B cell (primary cell): ENCODE measurements around the gene CAMTA1. TPM values are rescaled to one million over a fixed set of nuclear protein-coding genes. Genes with fewer than 3 reads are reported as not detected.

ENCODE experiments used
- ATAC-seq: fragments of 200-7000 bp; cut with Tn5 transposase; one replicate; pipeline ENCODE4 v1.10.0; 2021; ENCODE audit warnings: low read depth, mild to moderate bottlenecking, moderate number of reproducible peaks, moderate library complexity
- CTCF ChIA-PET: fragments of 350-600 bp; sonication (Branson Sonifier 250); formaldehyde crosslinking; loops from one replicate; lab custom pipeline; 2021; ENCODE audit warnings: antibody characterized with exemption, inconsistent platforms; lab: Charles Lee
- POLR2A ChIA-PET: fragments of 350-600 bp; sonication (Branson Sonifier 250); formaldehyde crosslinking; loops from one replicate; lab custom pipeline; 2021; ENCODE audit warnings: antibody characterized with exemption; lab: Charles Lee
- DNase-seq: peaks from one replicate; pipeline ENCODE4 v3.0.0; 2013
- H2AFZ ChIP-seq: 2 replicates; pipeline ENCODE4 v1.6.1; 2012; ENCODE audit warnings: mild to moderate bottlenecking, low read depth, low read length; ENCODE audit not compliant: insufficient read depth, poor library complexity, severe bottlenecking
- H3K27ac ChIP-seq, 2 donors: 1 replicate in 1 of 2; 2 replicates in 1 of 2; pipeline ENCODE4 v1.5.1; 2012 to 2013; ENCODE audit warnings: low read length in 2 of 2, mild to moderate bottlenecking in 2 of 2, moderate library complexity in 1 of 2
- H3K27me3 ChIP-seq, 4 experiments: fragments of 200-600 bp in 1 of 4; sonication (generic) in 1 of 4; replicated peaks in 1 of 4; 1 replicate in 2 of 4; 2 replicates in 2 of 4; pipeline versions ENCODE4 v1.6.1 to v1.7.0; 2013 to 2016; ENCODE audit warnings: low read length in 3 of 4, mild to moderate bottlenecking in 2 of 4, mixed read lengths in 1 of 4, moderate library complexity in 1 of 4; ENCODE audit not compliant: insufficient read depth in 4 of 4, control insufficient read depth in 3 of 4; ENCODE audit errors: control extremely low read depth in 1 of 4
- H3K36me3 ChIP-seq, 2 experiments: replicated peaks in 1 of 2; 1 replicate in 1 of 2; 2 replicates in 1 of 2; pipeline versions ENCODE4 v1.6.1 to v1.7.1; 2013; ENCODE audit warnings: low read length in 1 of 2; ENCODE audit not compliant: insufficient read depth in 2 of 2, control insufficient read depth in 1 of 2; ENCODE audit errors: control extremely low read depth in 1 of 2, extremely low read depth in 1 of 2
- H3K4me1 ChIP-seq, 2 donors: fragments of 200-600 bp in 1 of 2; sonication (generic) in 1 of 2; 1 replicate in 1 of 2; 2 replicates in 1 of 2; pipeline versions ENCODE4 v1.5.1 to v1.6.1; 2013 to 2017; ENCODE audit warnings: low read length in 2 of 2; ENCODE audit not compliant: control insufficient read depth in 2 of 2, insufficient read depth in 2 of 2
- H3K4me2 ChIP-seq: replicated peaks from 2 replicates; pipeline ENCODE3; 2012; ENCODE audit warnings: mild to moderate bottlenecking, low read depth, low read length; ENCODE audit not compliant: poor library complexity, severe bottlenecking
- H3K4me3 ChIP-seq, 5 experiments: fragments of 200-600 bp in 1 of 5; sonication (generic) in 1 of 5; 1 replicate in 3 of 5; 2 replicates in 2 of 5; pipeline versions ENCODE4 v1.5.1 to v1.7.0; 2011 to 2016; ENCODE audit warnings: low read length in 4 of 5, mild to moderate bottlenecking in 4 of 5, low read depth in 2 of 5, control low read depth in 1 of 5, moderate library complexity in 1 of 5; ENCODE audit not compliant: insufficient read depth in 1 of 5; ENCODE audit errors: control extremely low read depth in 1 of 5, extremely low read depth in 1 of 5
- H3K79me2 ChIP-seq: fragments of 200-600 bp; sonication (generic); one replicate; pipeline ENCODE4 v1.6.0; 2016; ENCODE audit warnings: low read length; ENCODE audit not compliant: control insufficient read depth, insufficient read depth
- H3K9ac ChIP-seq: fragments of 200-600 bp; sonication (generic); 2 replicates; pipeline ENCODE4 v1.6.1; 2017; ENCODE audit warnings: mild to moderate bottlenecking, low read length, moderate library complexity
- H3K9me3 ChIP-seq, 3 donors: one replicate each; pipeline versions ENCODE4 v1.6.1 to v1.7.1; 2013; ENCODE audit warnings: low read length in 2 of 3; ENCODE audit not compliant: control insufficient read depth in 2 of 3, insufficient read depth in 1 of 3; ENCODE audit errors: control extremely low read depth in 1 of 3
- H4K20me1 ChIP-seq: 2 replicates; pipeline ENCODE4 v1.6.0; 2012; ENCODE audit warnings: mild to moderate bottlenecking, low read length; ENCODE audit not compliant: insufficient read depth, control insufficient read depth, poor library complexity, severe bottlenecking
- H3K27ac Mint-ChIP-seq: one replicate; pipeline ENCODE4 v1.8.0; 2021; ENCODE audit warnings: mixed read lengths
- H3K27me3 Mint-ChIP-seq: one replicate; pipeline ENCODE4 v1.8.0; 2021; ENCODE audit warnings: mixed read lengths
- H3K4me1 Mint-ChIP-seq: one replicate; pipeline ENCODE4 v1.8.0; 2021; ENCODE audit warnings: mixed read lengths
- H3K4me3 Mint-ChIP-seq: one replicate; pipeline ENCODE4 v1.8.0; 2021; ENCODE audit warnings: mixed read lengths
- H3K9me3 Mint-ChIP-seq: one replicate; pipeline ENCODE4 v1.8.0; 2022; ENCODE audit warnings: mixed read lengths; ENCODE audit not compliant: insufficient read depth
- CTCF ChIP-seq: fragments of 200-600 bp; IDR thresholded peaks from one replicate; pipeline ENCODE4 v1.8.0; 2022; ENCODE audit warnings: antibody characterized with exemption, mild to moderate bottlenecking
- EZH2 ChIP-seq: IDR thresholded peaks from 2 replicates; pipeline ENCODE4 v1.6.1; 2012; ENCODE audit warnings: borderline replicate concordance, low read depth, mild to moderate bottlenecking, moderate library complexity, low read length; ENCODE audit not compliant: insufficient read depth, poor library complexity, severe bottlenecking
- WGBS: methylation state at CpG from one replicate; pipeline ENCODE4 v1.1.5; 2013; ENCODE audit warnings: missing lambda C conversion rate; ENCODE audit not compliant: insufficient coverage; 5-methylcytosine and 5-hydroxymethylcytosine counted together
- intact Hi-C: fragments of 100-400 bp; cut with micrococcal nuclease; formaldehyde crosslinking; loops from one replicate; pipeline ENCODE4 v1.10.0; 2022
- polyA plus RNA-seq: library from polyadenylated mRNA; depleted of rRNA; stranded (reverse); fragments of >200 nt; gene quantifications from 2 replicates; pipeline ENCODE4 v1.2.3, GENCODE V29; 2012
- total RNA-seq, 2 donors: library from RNA; stranded (reverse); fragments of 120-200 nt in 1 of 2; gene quantifications; 1 replicate in 1 of 2; 2 replicates in 1 of 2; pipeline versions ENCODE4 v1.2.3 to v1.2.4, GENCODE V29; 2013 to 2022

CAMTA1 gene
- total and polyA plus RNA-seq, 2 donors (not counting 1 experiment from before 2014, with no cell fraction given), result 42.2 to 45.7 TPM

- WGBS, result no CpG with 5 or more reads among the region's 4 CpGs
- CTCF ChIA-PET, result interaction anchor here (1.1 to 1.4 kb wide), 2 partner anchors 77 to 270 kb away, joined by 3 read pairs; no protein-coding TSS in a partner anchor
- no peaks in the 10 kb centered on the region for H3K9me3 Mint-ChIP-seq
- Histone ChIP-seq H3K27ac (no peak overlapping the region), H3K9me3 (no peaks in the 10 kb centered on the region), H3K9ac (no peak overlapping the region), H3K79me2 (peaks cover 95% of the 10 kb centered on the region), H3K27me3 (no peaks in the 10 kb centered on the region), H3K4me2 (no peak overlapping the region), H4K20me1 (peaks cover 69% of the 10 kb centered on the region), H3K4me3 (no peak overlapping the region), H3K36me3 (peaks cover 2% of the 10 kb centered on the region in 2 experiments), H2AFZ (no peak overlapping the region), H3K4me1 (peaks cover 4 to 5% of the 10 kb centered on the region in 2 donors)
- TF ChIP-seq CTCF (no peak), EZH2 (no peak)
- ATAC-seq (no peak), DNase-seq (no peak)
- H3K4me3 Mint-ChIP-seq, result no peak overlapping the region
- POLR2A ChIA-PET, result no interaction called here
- intact Hi-C loops, result no loop called here
- no peaks in the 10 kb centered on the region for H3K27me3 Mint-ChIP-seq
- H3K27ac Mint-ChIP-seq, result no peak overlapping the region
- peaks cover 31% of the 10 kb centered on the region for H3K4me1 Mint-ChIP-seq
Measured at GRCh38 chr1:6799499-6799898, 14.2 kb downstream of the CAMTA1 start.

GRCh38 chr1:6800745-6801144 is 15.5 kb downstream of the CAMTA1 start:
- TF ChIP-seq CTCF (no peak), EZH2 (no peak)
- H3K4me1 ChIP-seq, result peaks cover 12 to 16% of the 10 kb centered on the region in 2 donors
- POLR2A ChIA-PET, result no interaction called here
- Mint-ChIP-seq H3K27me3 (no peaks in the 10 kb centered on the region), H3K4me1 (peaks cover 39% of the 10 kb centered on the region), H3K4me3 (no peak overlapping the region), H3K27ac (no peak overlapping the region), H3K9me3 (no peaks in the 10 kb centered on the region)
- CTCF ChIA-PET, result interaction anchor here (1.7 kb wide), 1 partner anchor 89 kb away, joined by 5 read pairs; no protein-coding TSS in a partner anchor
- DNase-seq (no peak), ATAC-seq (no peak)
- no peak overlapping the region for H3K27ac ChIP-seq
- H3K36me3 ChIP-seq, result peaks cover 2% of the 10 kb centered on the region in 2 experiments
- H4K20me1 ChIP-seq, result peaks cover 75% of the 10 kb centered on the region
- H3K4me3 ChIP-seq, result no peak overlapping the region
- H3K79me2 ChIP-seq, result peaks cover 97% of the 10 kb centered on the region
- H3K27me3 ChIP-seq, result no peaks in the 10 kb centered on the region
- H2AFZ ChIP-seq, result no peak overlapping the region
- WGBS, result no CpG with 5 or more reads among the region's 4 CpGs
- H3K9me3 ChIP-seq, result no peaks in the 10 kb centered on the region
- H3K9ac ChIP-seq, result no peak overlapping the region
- intact Hi-C loops, result no loop called here
- H3K4me2 ChIP-seq, result no peak overlapping the region
